Measurements from ENCODE around the gene TNS1.

TNS1 gene

GRCh38 chr2:217998926-217999594 is 3.7 kb downstream of the TNS1 start:
- DNase-seq (ENCODE audit: low spot score): no peak

- DNase-seq (ENCODE audit: low spot score): no peak
Observed at GRCh38 chr2:217997510-217997909, 5.3 kb downstream of the TNS1 start.

- peak; percentile 85 for DNase-seq (ENCODE audit: low spot score)
Observed at GRCh38 chr2:217996361-217996760, 6.4 kb downstream of the TNS1 start.

GRCh38 chr2:217995731-217996231 is 7.0 kb downstream of the TNS1 start:
- DNase-seq (ENCODE audit: low spot score): peak; percentile 84

- DNase-seq (ENCODE audit: low spot score): peak; percentile 90
Observed at GRCh38 chr2:217994776-217995274, 8.0 kb downstream of the TNS1 start.

DNA sequence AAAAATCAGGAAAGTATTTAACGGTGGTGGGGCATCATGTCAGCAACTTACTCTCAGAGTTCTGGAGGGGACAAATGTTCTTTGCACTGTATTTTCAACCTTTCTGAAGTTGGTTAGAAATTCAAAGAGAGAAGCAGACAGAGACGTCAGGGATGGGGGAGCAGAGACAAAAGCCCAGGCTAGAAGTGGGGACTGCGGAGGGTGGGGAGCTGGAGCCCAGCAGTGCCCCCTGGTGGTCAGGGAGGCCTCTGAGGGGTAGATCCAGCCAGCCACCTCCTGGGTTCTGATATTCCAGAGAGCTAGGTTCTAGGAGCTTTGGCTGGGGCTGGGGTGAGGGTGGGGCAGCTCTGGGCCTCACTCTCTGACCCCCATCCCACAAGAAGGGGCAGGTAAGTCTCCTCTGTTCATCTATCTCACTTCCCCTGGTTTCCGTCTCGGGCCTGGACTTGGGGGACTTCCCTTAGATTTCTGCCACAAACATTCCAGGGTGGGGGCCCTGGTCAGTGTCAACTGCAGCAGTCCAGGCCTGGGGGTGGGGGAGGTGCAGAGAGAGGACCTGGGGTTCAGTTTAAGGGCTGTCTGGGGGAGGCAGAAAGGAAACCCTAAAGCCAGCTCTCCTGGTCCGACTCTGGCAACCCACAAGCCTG is 8.9 kb downstream of the TNS1 start:
- peak; percentile 81 for DNase-seq (ENCODE audit: low spot score)

GRCh38 chr2:217993138-217993537 is 9.7 kb downstream of the TNS1 start:
- no peak for DNase-seq (ENCODE audit: low spot score)

GRCh38 chr2:217992061-217992460 is 10.7 kb downstream of the TNS1 start:
- no peak for DNase-seq (ENCODE audit: low spot score)

DNA sequence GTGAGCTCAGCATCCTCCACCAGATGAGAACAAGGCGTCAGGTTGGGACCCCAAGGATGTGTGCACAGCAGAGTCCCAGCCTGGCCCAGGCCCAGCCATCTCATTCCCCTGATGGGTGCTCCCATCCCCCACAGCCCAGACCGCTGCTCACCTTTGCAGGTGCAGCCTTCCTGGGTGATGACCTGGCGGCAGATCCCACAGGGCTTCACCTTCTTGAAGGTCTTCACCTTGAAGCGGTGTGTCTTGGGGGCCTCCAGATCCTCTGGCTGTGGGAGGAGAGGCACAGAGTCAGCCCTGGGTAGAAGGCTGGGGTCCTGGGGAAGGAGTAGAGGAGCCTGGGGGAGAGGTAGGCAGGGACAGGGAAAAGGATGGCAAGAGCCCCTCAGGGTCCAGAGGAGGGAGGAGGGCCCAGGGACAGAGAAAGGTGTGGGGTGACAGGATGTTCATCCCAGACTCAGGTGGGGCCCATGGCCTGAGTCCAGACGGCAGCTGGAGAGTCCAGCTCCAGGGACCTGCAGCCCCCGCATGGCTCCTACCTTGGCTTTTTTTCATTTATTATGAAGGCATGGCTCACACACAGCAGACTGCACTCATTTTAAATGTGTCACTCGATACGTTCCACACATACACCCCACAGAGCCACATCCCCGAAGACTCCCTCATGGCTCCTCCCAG is 11.9 kb downstream of the TNS1 start:
- DNase-seq (ENCODE audit: low spot score): no peak

GRCh38 chr2:217990389-217990788 is 12.4 kb downstream of the TNS1 start:
- no peak for DNase-seq (ENCODE audit: low spot score)

- no peak for DNase-seq (ENCODE audit: low spot score)
Observed at GRCh38 chr2:217989221-217989948, 13.4 kb downstream of the TNS1 start.

DNA sequence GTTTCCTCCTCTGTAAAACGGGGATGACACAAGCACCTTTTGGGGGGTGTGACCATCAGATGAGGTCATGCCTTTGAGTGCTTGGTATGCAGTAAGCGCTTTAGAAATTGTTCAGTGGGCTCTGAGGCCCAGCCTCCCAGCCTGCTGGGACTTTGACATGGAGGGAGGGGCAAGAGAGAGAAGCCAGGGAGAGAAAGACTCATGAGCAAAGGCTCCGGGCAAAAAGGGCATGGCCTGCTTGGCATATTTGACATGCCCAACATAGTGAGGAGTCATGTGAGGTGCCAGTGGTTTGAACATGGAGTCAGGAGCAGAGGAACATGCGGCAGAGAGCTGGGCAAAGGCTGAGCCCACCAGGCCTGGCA is 14.0 kb downstream of the TNS1 start:
- no peak for DNase-seq (ENCODE audit: low spot score)

GRCh38 chr2:217988014-217988839 is 14.6 kb downstream of the TNS1 start:
- DNase-seq (ENCODE audit: low spot score): peak; percentile 83

DNA sequence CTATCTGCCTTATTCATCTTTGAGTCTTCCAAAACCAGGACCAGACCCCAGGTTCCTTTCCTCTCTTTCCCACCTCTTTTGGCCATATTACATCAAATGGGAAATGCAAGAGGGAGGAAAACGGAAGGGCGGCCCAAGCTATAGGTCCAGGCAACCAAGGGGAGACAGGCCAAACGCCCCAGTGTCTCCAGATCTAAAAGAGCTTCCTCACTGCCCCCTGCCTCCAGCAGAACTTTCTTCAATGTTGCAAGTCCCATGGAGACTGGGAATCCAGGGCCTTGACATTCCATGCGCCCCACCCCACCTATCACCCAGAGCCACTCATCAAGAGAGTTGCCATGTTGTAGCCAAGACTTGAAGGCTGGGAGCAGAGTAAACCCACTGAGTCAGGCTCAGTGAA is 15.4 kb downstream of the TNS1 start:
- no peak for DNase-seq (ENCODE audit: low spot score)

DNA sequence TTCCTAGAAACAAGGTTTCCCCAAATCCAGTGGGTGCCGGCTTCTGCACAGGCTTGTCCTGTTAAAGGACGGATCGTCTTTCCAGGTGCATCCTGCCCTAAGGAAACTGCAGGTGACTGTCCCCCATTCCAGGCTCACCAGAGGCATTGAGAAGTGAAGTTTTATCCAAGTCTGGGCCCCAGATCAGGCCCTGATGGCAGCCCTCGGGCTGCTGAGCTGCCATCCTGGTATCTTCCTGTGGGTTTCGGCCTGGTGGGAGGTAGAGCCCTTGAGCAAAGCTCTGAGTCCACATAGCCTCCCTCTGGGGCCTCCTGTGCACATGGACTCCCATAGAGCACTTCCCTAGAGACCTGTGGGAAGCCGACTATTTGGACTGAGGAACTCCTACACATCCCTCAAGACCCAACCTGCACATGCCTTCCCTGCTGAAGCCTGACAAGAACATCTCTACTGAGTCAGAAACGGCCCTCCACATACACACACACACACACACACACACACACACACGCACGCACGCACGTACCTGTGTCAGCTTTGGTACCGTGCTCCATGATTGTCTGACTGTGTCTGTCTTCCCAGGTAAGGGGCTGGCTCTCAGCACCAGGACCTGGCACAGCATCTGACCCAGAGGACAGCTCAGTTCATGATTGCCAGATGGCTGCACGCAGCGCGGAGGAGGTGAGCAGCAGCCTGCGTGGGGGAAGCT is 16.4 kb downstream of the TNS1 start:
- DNase-seq (ENCODE audit: low spot score): no peak

- no peak for DNase-seq (ENCODE audit: low spot score)
Observed at GRCh38 chr2:217983276-217984233, 19.2 kb downstream of the TNS1 start.

DNA sequence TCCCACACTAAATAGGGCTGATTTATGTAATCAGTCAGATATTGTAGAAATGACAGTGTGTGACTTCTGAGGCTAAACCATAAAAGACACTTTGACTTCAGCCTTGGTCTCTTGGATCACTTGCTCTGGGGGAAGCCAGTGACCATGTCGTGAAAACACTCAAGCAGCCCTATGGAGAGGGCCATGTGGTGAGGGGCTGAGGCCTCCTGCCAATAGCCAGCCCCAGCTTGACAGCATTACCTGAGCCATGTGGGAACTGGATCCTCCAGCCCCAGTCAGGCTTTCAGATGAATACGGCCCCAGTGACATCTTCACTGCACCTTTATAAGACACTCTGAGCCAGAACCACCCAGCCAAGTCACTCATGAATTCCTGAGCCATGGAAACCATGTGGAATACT is 20.8 kb downstream of the TNS1 start:
- DNase-seq (ENCODE audit: low spot score): no peak

GRCh38 chr2:217981084-217981730 is 21.6 kb downstream of the TNS1 start:
- no peak for DNase-seq (ENCODE audit: low spot score)

DNA sequence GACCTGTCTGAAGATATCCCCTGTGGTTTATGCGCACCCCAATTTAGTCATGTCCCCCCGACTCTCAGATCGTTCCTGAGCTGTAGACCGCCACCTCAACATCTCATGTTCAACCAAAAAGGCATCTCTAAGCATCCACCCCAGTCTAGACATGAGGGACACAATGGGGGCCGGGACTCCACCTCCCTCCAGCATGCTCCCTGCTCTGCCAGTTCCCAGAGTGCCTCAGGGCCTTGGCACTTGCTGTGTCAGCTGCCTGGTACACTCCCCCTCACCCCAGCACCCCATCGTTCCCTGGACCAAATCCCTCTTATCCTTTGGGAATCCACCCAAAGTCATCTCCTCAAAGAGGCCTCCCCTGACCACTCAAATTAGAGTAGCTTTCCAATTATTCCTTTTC is 22.2 kb downstream of the TNS1 start:
- DNase-seq (ENCODE audit: low spot score): no peak
